Uterus (tissue), 4 donors: ENCODE measurements around the gene SLFN5. TPM values are rescaled to one million over a fixed set of nuclear protein-coding genes. Genes with fewer than 3 reads are reported as not detected.
A peak's percentile ranks its signal among the peaks of the same experiment; 100 is the strongest.

Source experiments
- DNase-seq, 2 donors: peaks; one replicate each; pipeline ENCODE4 v3.0.0-alpha.2; 2019 to 2020
- H3K27ac ChIP-seq, 2 donors: fragments of 200-600 bp; sonication (generic); 1 replicate in 1 of 2; 2 replicates in 1 of 2; pipeline ENCODE4 v1.5.1; 2016 to 2018
- H3K27me3 ChIP-seq, 2 donors: fragments of 200-600 bp; sonication (generic); one replicate each; pipeline ENCODE4 v1.5.1; 2018 to 2019; ENCODE audit warnings: control low read depth in 1 of 2
- H3K36me3 ChIP-seq, 2 donors: fragments of 200-600 bp; sonication (generic); one replicate each; pipeline ENCODE4 v1.5.1; 2019; ENCODE audit warnings: control low read depth in 1 of 2
- H3K4me1 ChIP-seq, 2 donors: fragments of 200-600 bp; sonication (generic); one replicate each; pipeline ENCODE4 v1.5.1; 2018 to 2019; ENCODE audit warnings: control low read depth in 1 of 2
- H3K4me3 ChIP-seq, 2 donors: fragments of 200-600 bp; sonication (generic); 1 replicate in 1 of 2; 2 replicates in 1 of 2; pipeline ENCODE4 v1.5.1; 2018 to 2019; ENCODE audit warnings: mild to moderate bottlenecking in 1 of 2
- H3K9me3 ChIP-seq, 2 donors: fragments of 200-600 bp; sonication (generic); one replicate each; pipeline ENCODE4 v1.5.1; 2019; ENCODE audit warnings: control low read depth in 1 of 2
- CTCF ChIP-seq, 4 experiments: fragments of 200-600 bp in 2 of 4; fragments of 450-650 bp in 2 of 4; sonication (generic) in 2 of 4; IDR thresholded peaks; one replicate each; pipeline ENCODE4 v1.5.1; 2016 to 2019; ENCODE audit warnings: antibody characterized with exemption in 4 of 4, mild to moderate bottlenecking in 2 of 4, moderate library complexity in 1 of 4
- POLR2A ChIP-seq, 2 donors: fragments of 450-650 bp; IDR thresholded peaks; one replicate each; pipeline ENCODE4 v1.6.1; 2016; ENCODE audit warnings: antibody characterized with exemption in 2 of 2, mild to moderate bottlenecking in 1 of 2, moderate library complexity in 1 of 2
- intact Hi-C: fragments of 100-400 bp; cut with DNase I; formaldehyde crosslinking; loops from one replicate; pipeline ENCODE4 v1.15.1; 2023; ENCODE audit warnings: low total_unique reads
- total RNA-seq, 4 donors: library from RNA; depleted of rRNA in 3 of 4; stranded (reverse); fragments of >200 nt in 3 of 4; gene quantifications; one replicate each; pipeline versions ENCODE4 v1.1.0 to v1.2.4, GENCODE V29; 2014 to 2023
- donor health status: DM: yes; HTN: yes; CAD: no.

SLFN5 gene
- total RNA-seq, 4 donors from 2014 or later: 13.8 to 51.5 (median 32.2) TPM

GRCh38 chr17:35213412-35213940 lies 29.4 kb upstream of the SLFN5 start:
- Histone ChIP-seq H3K27ac (peak overlapping the region in 1 of 2 donors; percentile 17), H3K4me1 (no peaks in the 10 kb centered on the region), H3K4me3 (no peak overlapping the region), H3K9me3 (no peaks in the 10 kb centered on the region), H3K27me3 (no peaks in the 10 kb centered on the region), H3K36me3 (no peaks in the 10 kb centered on the region)
- no peak for DNase-seq
- intact Hi-C loops: no loop called here
- no peak for TF ChIP-seq CTCF (IDR thresholded peaks at IDR 0.05)
- TF ChIP-seq POLR2A (IDR thresholded peaks at IDR 0.05): no peak

- H3K4me3 ChIP-seq: no peak overlapping the region
- H3K27ac ChIP-seq: peak overlapping the region in 1 of 2 donors; percentile 37
- H3K36me3 ChIP-seq: no peaks in the 10 kb centered on the region
- H3K4me1 ChIP-seq: no peaks in the 10 kb centered on the region
- TF ChIP-seq POLR2A (IDR thresholded peaks at IDR 0.05) (no peak), CTCF (IDR thresholded peaks at IDR 0.05) (no peak)
- H3K27me3 ChIP-seq: no peaks in the 10 kb centered on the region
- intact Hi-C loops: no loop called here
- no peak for DNase-seq
- H3K9me3 ChIP-seq: no peaks in the 10 kb centered on the region
These were observed 28.7 kb upstream of the SLFN5 start for GRCh38 chr17:35214192-35214591.

GRCh38 chr17:35214631-35215273 lies 28.1 kb upstream of the SLFN5 start:
- H3K36me3 ChIP-seq: no peaks in the 10 kb centered on the region
- H3K9me3 ChIP-seq: no peaks in the 10 kb centered on the region
- H3K27me3 ChIP-seq: no peaks in the 10 kb centered on the region
- TF ChIP-seq CTCF (IDR thresholded peaks at IDR 0.05) (no peak), POLR2A (IDR thresholded peaks at IDR 0.05) (no peak)
- intact Hi-C loops: no loop called here
- DNase-seq: no peak
- H3K4me3 ChIP-seq: no peak overlapping the region
- peak overlapping the region in 1 of 2 donors; percentile 37 for H3K27ac ChIP-seq
- H3K4me1 ChIP-seq: no peaks in the 10 kb centered on the region

- TF ChIP-seq POLR2A (IDR thresholded peaks at IDR 0.05): no peak
- no peak for TF ChIP-seq CTCF (IDR thresholded peaks at IDR 0.05)
- Histone ChIP-seq H3K27ac (no peak overlapping the region), H3K9me3 (no peaks in the 10 kb centered on the region), H3K27me3 (no peaks in the 10 kb centered on the region), H3K4me3 (no peak overlapping the region), H3K36me3 (no peaks in the 10 kb centered on the region), H3K4me1 (no peaks in the 10 kb centered on the region)
- no peak for DNase-seq
- intact Hi-C loops: no loop called here
These were observed 25.8 kb upstream of the SLFN5 start for GRCh38 chr17:35217107-35217506.

- Histone ChIP-seq H3K36me3 (no peaks in the 10 kb centered on the region), H3K9me3 (no peaks in the 10 kb centered on the region), H3K4me1 (no peaks in the 10 kb centered on the region), H3K27ac (peak overlapping the region in 1 of 2 donors; percentile 19), H3K27me3 (no peaks in the 10 kb centered on the region), H3K4me3 (no peak overlapping the region)
- DNase-seq: no peak
- intact Hi-C loops: no loop called here
- TF ChIP-seq CTCF (IDR thresholded peaks at IDR 0.05) (no peak), POLR2A (IDR thresholded peaks at IDR 0.05) (no peak)
These were observed 24.0 kb upstream of the SLFN5 start for GRCh38 chr17:35218915-35219314.
